GM21515 (cell line): ENCODE data around the gene FOXI3.

Experiments used
- ATAC-seq: cut with Tn5 transposase; IDR thresholded peaks from one replicate; pipeline ENCODE4 v1.9.1; 2021; ENCODE audit not compliant: unreplicated experiment

The FOXI3 gene

DNA sequence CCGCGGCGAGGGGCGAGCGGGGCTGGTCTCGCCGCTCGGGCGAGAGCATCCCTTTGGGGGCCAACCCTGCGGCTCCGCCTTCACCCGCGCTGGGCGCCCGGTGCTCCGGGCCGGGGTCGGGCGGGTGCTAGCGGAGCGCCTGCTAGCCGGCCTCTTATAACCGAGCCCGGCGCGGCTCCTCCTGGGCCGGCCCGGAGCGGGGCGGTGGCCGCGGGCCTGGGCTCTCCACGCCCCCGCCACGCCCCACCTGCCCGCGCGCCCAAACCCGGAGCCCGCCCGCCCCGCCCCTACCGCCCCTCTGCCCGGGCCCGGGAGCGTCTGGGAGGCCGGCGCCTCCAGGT is at the start of gene FOXI3:
Gene FOXI3, minus strand, starts transcription at position 129 of the 341 bp plus-strand sequence. CDS start 158 bp downstream, outside the sequence.
- ATAC-seq = no peak

DNA sequence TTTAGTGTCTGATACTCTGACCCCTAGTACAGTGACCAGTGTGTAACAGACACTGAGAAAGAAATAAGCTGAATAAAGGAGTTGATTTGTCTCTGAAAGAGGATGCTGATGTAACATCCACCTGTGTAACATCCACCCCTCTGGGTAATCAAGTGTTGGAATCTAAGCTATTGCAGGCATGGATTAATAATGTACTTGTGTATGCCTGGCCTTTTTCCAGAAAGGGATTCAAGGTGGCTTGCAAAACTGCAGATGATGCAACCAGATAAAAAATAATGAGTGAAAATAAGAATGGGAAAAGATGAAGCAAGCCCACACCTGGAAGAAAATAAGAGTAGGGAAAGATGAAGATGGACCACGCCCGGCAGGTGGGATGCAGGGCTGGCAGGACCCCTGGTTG is 48.2 kb upstream of the FOXI3 start:
- no peak for ATAC-seq

DNA sequence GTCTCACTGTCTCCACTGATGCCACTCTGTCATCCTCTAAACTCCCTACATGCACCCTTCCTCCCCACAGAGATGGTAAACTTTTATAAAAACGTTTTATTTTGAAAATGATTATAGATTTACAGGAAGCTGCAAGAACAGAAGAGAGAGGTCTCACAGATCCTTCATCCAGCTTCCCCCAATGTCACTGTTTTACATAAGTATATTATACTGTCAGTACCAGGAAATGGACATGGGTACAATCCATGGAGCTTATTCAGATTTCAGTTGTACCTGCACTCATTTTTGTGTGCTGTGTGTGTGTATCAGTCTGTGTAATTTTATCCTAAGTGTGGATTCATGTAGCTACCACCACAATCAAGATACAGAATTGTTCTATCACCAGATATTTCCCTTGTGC is 46.7 kb upstream of the FOXI3 start:
- ATAC-seq = no peak

DNA sequence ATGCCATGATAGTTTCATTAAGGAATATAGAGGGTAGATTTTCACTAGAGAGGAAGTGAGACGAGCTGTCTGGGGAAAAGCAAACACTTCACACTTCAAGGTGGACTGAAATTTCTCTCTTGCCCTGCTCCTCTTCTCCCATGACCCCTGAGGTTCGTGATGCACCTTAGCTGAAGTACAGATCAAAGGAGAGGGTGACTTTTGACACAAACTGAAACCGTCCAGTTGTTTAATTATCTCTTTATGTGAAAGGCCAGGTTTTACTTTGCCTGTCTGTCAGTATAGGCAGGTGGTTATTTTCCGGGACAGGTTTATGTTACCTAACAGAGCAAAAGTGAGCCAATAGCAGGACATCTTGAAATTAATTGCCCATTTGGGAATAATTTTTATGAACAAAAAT is 41.0 kb upstream of the FOXI3 start:
- no peak for ATAC-seq

DNA sequence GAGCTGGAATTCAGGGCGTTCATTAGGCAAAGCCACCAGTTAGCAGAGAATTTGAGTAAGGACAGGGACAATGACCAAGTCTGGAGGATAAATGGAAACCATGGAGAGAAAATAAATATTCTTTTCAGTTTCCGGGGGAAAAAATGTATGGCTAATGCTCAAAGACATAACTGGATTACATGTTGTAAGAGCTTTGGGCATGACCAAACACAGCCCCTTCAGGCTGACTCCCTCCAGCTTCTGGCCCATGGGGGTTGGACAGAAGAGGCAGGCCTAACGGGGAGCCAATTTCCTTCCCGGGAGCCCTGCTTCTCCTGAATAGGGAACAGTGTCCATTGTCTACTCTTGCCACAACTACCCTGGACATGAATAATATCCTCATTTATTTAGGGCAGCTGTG is 39.5 kb upstream of the FOXI3 start:
- ATAC-seq = no peak

GRCh38 chr2:88489181-88489580 is 36.7 kb upstream of the FOXI3 start:
- no peak for ATAC-seq

DNA sequence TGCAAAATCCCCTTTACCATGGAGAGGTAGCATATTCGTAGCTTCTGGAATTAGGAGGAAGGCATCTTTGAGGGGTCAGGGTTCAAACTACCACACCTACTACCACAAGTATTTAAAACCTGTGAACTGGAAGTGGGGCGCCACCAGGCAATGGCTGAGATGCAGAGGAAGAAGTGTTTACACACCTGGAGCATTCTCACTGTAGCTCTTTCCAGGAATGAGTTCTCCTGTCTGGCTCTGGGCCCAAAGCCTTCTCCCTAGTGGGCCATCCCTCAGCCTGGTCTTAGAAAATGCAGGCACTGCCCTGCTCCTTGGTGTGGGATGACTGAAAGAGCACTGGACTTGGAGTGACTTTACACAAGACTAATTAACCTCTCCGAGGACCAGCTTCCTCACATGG is 30.7 kb upstream of the FOXI3 start:
- ATAC-seq = no peak

DNA sequence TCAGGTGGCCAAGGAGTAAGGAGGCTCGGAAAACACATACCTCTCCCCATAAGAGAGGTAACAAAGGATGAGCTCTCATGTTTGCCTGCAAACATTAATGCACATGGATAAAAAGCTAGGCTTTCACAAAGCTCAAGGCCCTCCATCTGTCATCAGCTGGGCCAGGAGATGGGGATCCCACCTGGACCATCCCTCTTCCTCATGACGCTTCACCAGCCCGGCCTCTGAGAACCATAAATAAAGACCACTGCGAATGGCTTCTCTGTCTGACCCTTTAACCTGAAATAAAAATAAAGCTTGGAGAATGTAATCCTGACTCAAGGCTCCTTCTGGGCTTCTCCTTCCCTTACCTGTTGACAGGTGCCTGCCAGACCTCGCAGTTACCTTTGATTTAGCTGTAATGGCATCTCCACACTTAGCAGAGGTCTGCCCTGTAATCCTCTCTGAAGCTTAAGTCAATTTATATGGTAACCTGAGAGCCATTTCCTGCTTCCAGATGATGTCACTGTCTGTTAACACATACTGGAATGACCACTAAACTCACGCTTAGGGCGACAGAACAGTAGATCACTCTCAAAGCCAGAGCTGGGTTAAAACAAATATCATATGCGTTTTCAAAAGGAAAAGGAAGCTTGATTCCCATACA is 29.3 kb upstream of the FOXI3 start:
- no peak for ATAC-seq

DNA sequence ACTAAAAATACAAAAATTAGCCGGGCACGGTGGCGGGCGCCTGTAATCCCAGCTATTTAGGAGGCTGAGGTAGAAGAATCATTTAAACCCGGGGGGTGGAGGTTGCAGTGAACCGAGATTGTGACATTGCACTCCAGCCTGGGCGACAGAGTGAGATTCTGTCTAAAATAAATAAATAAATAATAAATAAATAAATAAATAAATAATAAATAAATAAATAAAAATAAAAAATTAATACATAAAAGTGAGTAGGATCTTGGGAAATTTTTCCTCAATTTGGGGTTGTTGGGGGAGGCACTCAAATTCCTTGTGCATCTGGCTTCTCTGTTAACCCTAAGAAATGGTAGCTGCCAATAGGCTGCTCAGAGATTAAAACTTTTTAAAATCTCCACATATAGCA is 20.3 kb upstream of the FOXI3 start:
- no peak for ATAC-seq

GRCh38 chr2:88471083-88471942 is 18.8 kb upstream of the FOXI3 start:
- no peak for ATAC-seq

DNA sequence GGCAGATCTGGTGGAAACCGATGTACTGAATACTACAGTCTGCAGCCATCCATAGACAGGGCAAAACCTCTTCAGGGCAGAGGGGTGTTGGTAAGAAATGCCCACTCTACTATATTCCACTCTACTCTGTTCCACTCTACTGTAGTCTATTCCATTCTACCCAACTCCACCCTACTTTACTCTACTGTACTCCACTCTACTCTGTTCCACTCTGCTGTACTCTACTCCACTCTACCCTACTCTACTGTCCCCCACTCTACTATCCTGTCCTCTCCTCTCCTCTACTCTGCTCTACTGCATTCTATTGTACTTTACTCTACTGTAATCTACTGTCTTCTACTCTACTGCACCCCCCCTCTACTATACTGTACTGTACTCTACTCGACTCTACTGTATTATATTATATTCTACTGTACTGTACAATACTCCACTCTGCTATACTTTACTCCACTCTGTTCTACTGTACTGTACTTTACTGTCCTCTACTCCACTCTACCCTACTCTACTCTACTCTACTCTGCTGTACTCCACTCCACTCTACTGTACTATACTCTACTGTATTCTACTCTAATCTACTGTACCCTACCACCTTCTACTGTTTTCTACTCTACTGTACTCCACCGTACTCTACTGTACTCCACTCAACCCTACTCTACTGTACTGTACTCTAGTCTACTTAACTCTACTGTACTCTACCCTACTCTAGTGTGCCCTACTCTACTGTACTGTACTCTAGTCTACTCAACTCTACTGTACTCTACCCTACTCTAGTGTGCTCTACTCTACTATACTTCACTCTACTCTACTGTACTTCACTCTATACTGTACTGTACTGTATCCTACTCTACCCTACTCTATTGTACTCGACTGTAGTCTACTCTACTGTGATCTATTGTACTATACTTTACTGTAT is 17.0 kb upstream of the FOXI3 start:
- ATAC-seq = no peak

- ATAC-seq = no peak
Observed at GRCh38 chr2:88464153-88464552, 11.7 kb upstream of the FOXI3 start.

- no peak for ATAC-seq
Observed at GRCh38 chr2:88458633-88459032, 6.1 kb upstream of the FOXI3 start.

- no peak for ATAC-seq
Observed at GRCh38 chr2:88452980-88453582, 588 bp upstream of the FOXI3 start.

DNA sequence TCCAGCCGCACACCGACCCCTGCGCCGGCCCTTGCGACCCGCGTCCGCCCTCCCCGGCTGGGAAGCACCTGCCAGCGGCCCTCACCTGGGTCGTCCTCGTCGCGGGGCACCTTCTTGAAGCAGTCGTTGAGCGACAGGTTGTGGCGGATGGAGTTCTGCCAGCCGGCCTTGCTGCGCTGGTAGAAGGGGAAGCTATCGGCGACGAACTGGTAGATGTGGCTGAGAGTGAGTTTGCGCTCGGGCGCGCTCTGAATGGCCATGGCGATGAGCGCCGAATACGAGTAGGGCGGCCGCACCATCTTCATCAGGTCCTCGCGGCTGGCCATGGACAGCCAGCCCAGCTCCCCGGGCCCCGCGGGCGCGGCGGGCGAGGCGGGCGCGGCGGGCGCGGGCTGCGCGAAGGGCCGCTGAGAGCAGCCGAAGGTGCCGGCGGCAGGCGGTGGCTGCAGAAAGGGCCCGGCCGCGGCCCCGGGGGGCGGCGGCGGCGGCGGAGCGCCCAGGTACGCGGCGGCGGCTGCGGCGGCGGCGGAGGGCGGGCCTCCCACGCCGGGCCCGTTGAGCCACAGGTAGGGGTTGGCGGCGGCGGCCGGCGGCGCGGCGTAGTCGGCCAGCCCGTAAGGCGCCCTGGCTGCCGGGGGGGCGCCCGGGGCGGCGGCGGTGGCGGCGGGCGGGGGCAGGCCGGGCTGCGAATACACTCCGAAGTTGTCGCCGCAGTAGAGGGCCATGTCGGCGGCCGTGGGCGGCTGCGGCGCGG is 505 bp downstream of the FOXI3 start:
- ATAC-seq = no peak

DNA sequence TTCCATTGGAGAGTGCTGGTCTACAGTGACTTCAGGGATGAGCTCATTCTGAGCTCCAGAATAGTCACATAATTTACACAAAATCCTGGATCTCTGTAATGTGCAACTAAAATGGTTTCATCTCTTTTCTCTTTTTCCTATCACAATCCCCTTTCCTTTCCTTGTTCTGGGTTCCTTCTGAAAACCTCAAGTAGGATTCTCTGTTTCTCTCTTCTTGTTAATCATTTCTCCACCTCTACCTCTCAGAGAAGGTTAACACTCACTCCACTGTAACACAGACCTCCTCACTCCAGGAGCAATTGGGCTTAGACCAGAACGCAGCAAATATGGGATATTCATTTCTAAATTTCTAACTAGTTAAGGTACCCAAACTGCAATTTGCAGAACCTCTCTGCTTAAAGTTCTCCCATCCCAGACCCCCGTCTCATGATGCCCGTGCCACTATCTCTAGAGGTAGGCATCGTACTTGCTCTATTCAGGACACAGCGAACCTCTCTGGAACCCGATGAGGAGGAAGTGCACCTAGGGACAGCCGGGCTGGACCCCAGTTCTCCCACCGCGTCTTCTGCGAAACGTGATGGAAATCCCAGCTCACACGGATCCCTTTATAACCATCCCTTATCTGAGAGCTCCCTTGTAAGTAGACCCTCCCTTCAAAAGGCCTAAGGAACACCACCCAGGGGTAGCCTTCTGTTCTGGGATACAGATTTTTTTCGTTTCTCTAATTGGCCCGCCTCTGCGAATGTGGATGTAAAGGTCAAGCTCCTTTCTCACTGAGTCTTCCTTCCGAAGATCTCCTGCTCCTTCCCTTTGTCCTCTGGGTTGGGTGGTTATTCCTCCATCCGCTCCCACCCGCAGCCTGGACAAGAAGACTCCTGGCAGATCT is 1.3 kb downstream of the FOXI3 start:
- no peak for ATAC-seq

- ATAC-seq = no peak
Observed at GRCh38 chr2:88450186-88450585, 2.3 kb downstream of the FOXI3 start.

GRCh38 chr2:88448248-88448647 is 4.2 kb downstream of the FOXI3 start:
- no peak for ATAC-seq

DNA sequence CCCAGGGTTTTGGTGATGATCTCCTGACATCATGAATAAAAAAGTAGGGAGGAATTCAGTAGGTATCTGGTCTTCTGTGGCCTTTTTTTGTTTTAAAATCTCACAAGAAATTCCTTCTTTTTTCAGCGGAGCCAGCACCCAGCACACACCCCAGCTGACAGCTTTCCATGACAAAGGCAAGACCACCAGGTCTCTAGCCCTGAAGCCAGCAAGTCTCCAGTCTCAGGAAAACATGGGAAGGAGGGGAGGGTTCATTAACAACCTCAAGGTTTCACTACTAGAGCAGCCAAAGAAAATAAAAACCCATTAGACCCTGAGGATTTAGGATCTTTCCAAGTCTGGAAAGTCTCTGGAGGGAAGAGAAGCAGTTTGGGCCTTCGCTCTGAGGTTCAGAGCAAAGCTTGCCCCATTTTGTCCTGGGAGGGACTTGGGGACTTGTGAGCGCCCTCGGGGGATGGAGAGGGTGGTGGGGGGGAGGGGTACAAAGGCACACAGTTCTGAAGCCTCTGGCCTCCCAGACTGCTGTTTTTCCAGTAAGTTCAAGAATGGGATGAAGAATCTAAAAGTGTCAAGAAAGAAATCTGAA is 9.0 kb downstream of the FOXI3 start:
- no peak for ATAC-seq
